Measurements from ENCODE around the gene DUOX2. TPM values are rescaled to one million over a fixed set of nuclear protein-coding genes. Genes with fewer than 3 reads are reported as not detected.

DUOX2 gene
- total RNA-seq, 1 donor from 2014 or later, result 20.6 TPM

GRCh38 chr15:45101749-45102148 is 12.2 kb downstream of the DUOX2 start:
- DNase-seq (ENCODE audit: extremely low spot score in 2 of 2), result no peak
- intact Hi-C loops (cut with DNase I), result no loop called here
- Histone ChIP-seq H3K27ac (no peak overlapping the region), H3K36me3 (no peaks in the 10 kb centered on the region), H3K9me3 (no peaks in the 10 kb centered on the region), H3K4me3 (no peak overlapping the region), H3K27me3 (no peaks in the 10 kb centered on the region), H3K4me1 (no peaks in the 10 kb centered on the region)
- TF ChIP-seq POLR2AphosphoS5 (IDR thresholded peaks at IDR 0.05; ENCODE audit: insufficient read depth in 1 of 2, low read depth in 1 of 2) (no peak), POLR2A (IDR thresholded peaks at IDR 0.05) (no peak)
- TF ChIP-seq, protein P1, sequence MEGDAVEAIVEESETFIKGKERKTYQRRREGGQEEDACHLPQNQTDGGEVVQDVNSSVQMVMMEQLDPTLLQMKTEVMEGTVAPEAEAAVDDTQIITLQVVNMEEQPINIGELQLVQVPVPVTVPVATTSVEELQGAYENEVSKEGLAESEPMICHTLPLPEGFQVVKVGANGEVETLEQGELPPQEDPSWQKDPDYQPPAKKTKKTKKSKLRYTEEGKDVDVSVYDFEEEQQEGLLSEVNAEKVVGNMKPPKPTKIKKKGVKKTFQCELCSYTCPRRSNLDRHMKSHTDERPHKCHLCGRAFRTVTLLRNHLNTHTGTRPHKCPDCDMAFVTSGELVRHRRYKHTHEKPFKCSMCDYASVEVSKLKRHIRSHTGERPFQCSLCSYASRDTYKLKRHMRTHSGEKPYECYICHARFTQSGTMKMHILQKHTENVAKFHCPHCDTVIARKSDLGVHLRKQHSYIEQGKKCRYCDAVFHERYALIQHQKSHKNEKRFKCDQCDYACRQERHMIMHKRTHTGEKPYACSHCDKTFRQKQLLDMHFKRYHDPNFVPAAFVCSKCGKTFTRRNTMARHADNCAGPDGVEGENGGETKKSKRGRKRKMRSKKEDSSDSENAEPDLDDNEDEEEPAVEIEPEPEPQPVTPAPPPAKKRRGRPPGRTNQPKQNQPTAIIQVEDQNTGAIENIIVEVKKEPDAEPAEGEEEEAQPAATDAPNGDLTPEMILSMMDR (IDR thresholded peaks at IDR 0.05), result no peak

- intact Hi-C loops (cut with DNase I), result no loop called here
- Histone ChIP-seq H3K27ac (no peak overlapping the region), H3K4me3 (no peak overlapping the region), H3K4me1 (no peaks in the 10 kb centered on the region), H3K36me3 (no peaks in the 10 kb centered on the region), H3K27me3 (no peaks in the 10 kb centered on the region), H3K9me3 (no peaks in the 10 kb centered on the region)
- DNase-seq (ENCODE audit: extremely low spot score in 2 of 2), result no peak
- TF ChIP-seq, protein P1 (IDR thresholded peaks at IDR 0.05), result no peak
Measured at GRCh38 chr15:45100884-45101625, 12.9 kb downstream of the DUOX2 start.

DNA sequence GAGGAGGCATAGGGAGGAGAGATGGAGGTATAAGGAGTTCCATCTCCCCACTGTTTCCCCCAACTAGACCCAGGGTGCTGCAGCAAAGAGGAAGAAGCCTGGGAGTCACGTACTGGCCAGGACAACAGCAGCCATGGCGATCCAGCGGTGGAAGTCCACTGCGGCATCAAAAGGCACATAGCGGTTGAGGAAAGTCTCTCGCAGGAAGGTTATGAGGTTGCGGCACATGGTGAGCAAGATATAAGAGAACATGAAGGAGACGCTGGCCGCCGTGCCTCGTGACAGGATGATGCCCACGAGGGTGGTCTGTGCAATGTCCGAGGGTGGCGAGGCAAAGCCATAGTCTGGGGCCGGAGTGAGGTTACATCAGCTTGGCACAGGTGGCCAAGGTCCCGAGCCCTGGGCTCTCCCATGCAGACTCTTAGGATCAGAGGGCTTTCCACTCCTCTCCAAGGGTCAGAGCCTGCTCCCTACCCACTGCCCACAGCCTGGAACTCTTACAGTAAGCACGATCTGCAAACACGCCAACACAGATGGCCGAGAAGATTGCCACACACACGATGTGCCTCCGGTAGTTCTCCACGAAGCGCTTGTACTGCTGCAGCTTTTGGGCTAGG is 14.3 kb downstream of the DUOX2 start:
- Histone ChIP-seq H3K9me3 (no peaks in the 10 kb centered on the region), H3K27me3 (no peaks in the 10 kb centered on the region), H3K27ac (no peak overlapping the region), H3K36me3 (no peaks in the 10 kb centered on the region), H3K4me3 (no peak overlapping the region), H3K4me1 (no peaks in the 10 kb centered on the region)
- DNase-seq (ENCODE audit: extremely low spot score in 2 of 2), result no peak
- intact Hi-C loops (cut with DNase I), result no loop called here
- TF ChIP-seq POLR2AphosphoS5 (IDR thresholded peaks at IDR 0.05; ENCODE audit: insufficient read depth in 1 of 2, low read depth in 1 of 2), result no peak
- TF ChIP-seq POLR2A (IDR thresholded peaks at IDR 0.05), result no peak
- TF ChIP-seq, protein P1 (IDR thresholded peaks at IDR 0.05), result no peak

- intact Hi-C loops (cut with DNase I), result no loop called here
- no peaks in the 10 kb centered on the region for H3K9me3 ChIP-seq
- no peak for DNase-seq (ENCODE audit: extremely low spot score in 2 of 2)
- no peaks in the 10 kb centered on the region for H3K36me3 ChIP-seq
- H3K27ac ChIP-seq, result no peak overlapping the region
- no peaks in the 10 kb centered on the region for H3K4me1 ChIP-seq
- TF ChIP-seq POLR2A (IDR thresholded peaks at IDR 0.05) (no peak), POLR2AphosphoS5 (IDR thresholded peaks at IDR 0.05; ENCODE audit: insufficient read depth in 1 of 2, low read depth in 1 of 2) (no peak)
- TF ChIP-seq, protein P1 (IDR thresholded peaks at IDR 0.05), result no peak
- no peaks in the 10 kb centered on the region for H3K27me3 ChIP-seq
- H3K4me3 ChIP-seq, result no peak overlapping the region
Measured at GRCh38 chr15:45097466-45097865, 16.5 kb downstream of the DUOX2 start.

GRCh38 chr15:45095661-45096060 is 18.3 kb downstream of the DUOX2 start:
- intact Hi-C loops (cut with DNase I), result no loop called here
- no peaks in the 10 kb centered on the region for H3K9me3 ChIP-seq
- H3K27ac ChIP-seq, result no peak overlapping the region
- H3K4me3 ChIP-seq, result no peak overlapping the region
- DNase-seq (ENCODE audit: extremely low spot score in 2 of 2), result no peak
- no peaks in the 10 kb centered on the region for H3K36me3 ChIP-seq
- no peaks in the 10 kb centered on the region for H3K27me3 ChIP-seq
- TF ChIP-seq, protein P1 (IDR thresholded peaks at IDR 0.05), result no peak
- no peak for TF ChIP-seq POLR2A (IDR thresholded peaks at IDR 0.05)
- no peak for TF ChIP-seq POLR2AphosphoS5 (IDR thresholded peaks at IDR 0.05; ENCODE audit: insufficient read depth in 1 of 2, low read depth in 1 of 2)
- H3K4me1 ChIP-seq, result no peaks in the 10 kb centered on the region
